ENCODE measurements around the gene COL6A6.

- TF ChIP-seq CTCF (IDR thresholded peaks at IDR 0.05) (no peak), POLR2A (IDR thresholded peaks at IDR 0.05) (no peak), POLR2AphosphoS5 (IDR thresholded peaks at IDR 0.05) (no peak), EP300 (IDR thresholded peaks at IDR 0.05; ENCODE audit: low read depth) (no peak)
Observed at GRCh38 chr3:130528120-130528519, 11.1 kb downstream of the COL6A6 start.
